DND-41 (cell line): ENCODE data around the gene COMMD8.
A peak's percentile ranks its signal among the peaks of the same experiment; 100 is the strongest.

Source experiments
- ATAC-seq: fragments of 200-7000 bp; cut with Tn5 transposase; 3 replicates; pipeline ENCODE4 v1.9.1; 2021; ENCODE audit warnings: low read depth; ENCODE audit not compliant: insufficient read depth
- DNase-seq: peaks from one replicate; pipeline ENCODE4 v3.0.0-alpha.2; 2020
- H2AFZ ChIP-seq: 2 replicates; pipeline ENCODE4 v1.6.0; 2012; ENCODE audit warnings: low read depth, low read length
- H3K27ac ChIP-seq: 2 replicates; pipeline ENCODE4 v1.5.1; 2012; ENCODE audit warnings: low read length, inconsistent platforms
- H3K27me3 ChIP-seq: fragments of 200-600 bp; sonication (generic); 2 replicates; pipeline ENCODE4 v1.6.0; 2012; ENCODE audit warnings: low read length, mild to moderate bottlenecking, inconsistent platforms; ENCODE audit not compliant: insufficient read depth, poor library complexity
- H3K36me3 ChIP-seq: 2 replicates; pipeline ENCODE4 v1.5.1; 2012; ENCODE audit warnings: low read length, inconsistent platforms; ENCODE audit not compliant: insufficient read depth
- H3K4me1 ChIP-seq: 2 replicates; pipeline ENCODE4 v1.5.1; 2012; ENCODE audit warnings: mild to moderate bottlenecking, low read length; ENCODE audit not compliant: insufficient read depth
- H3K4me2 ChIP-seq: 2 replicates; pipeline ENCODE4 v1.6.0; 2012; ENCODE audit warnings: mild to moderate bottlenecking, moderate library complexity, low read length, inconsistent platforms; ENCODE audit not compliant: insufficient read depth
- H3K4me3 ChIP-seq, 2 experiments: fragments of 200-600 bp in 1 of 2; shearing (Covaris generic) in 1 of 2; 2 replicates each; pipeline ENCODE4 v1.5.1; 2012 to 2016; ENCODE audit warnings: inconsistent platforms in 2 of 2, low read length in 2 of 2, mild to moderate bottlenecking in 2 of 2, low read depth in 1 of 2, moderate library complexity in 1 of 2
- H3K79me2 ChIP-seq: 2 replicates; pipeline ENCODE4 v1.6.0; 2012; ENCODE audit warnings: low read length, inconsistent platforms; ENCODE audit not compliant: insufficient read depth
- H3K9ac ChIP-seq: 2 replicates; pipeline ENCODE4 v1.6.0; 2012; ENCODE audit warnings: low read depth, mild to moderate bottlenecking, inconsistent platforms, low read length, moderate library complexity
- H3K9me3 ChIP-seq: 2 replicates; pipeline ENCODE4 v1.5.1; 2012; ENCODE audit warnings: low read length, moderate library complexity, mild to moderate bottlenecking, inconsistent platforms; ENCODE audit not compliant: insufficient read depth, severe bottlenecking
- H4K20me1 ChIP-seq: 2 replicates; pipeline ENCODE4 v1.6.0; 2012; ENCODE audit warnings: low read length; ENCODE audit not compliant: insufficient read depth
- CTCF ChIP-seq: IDR thresholded peaks from 2 replicates; pipeline ENCODE4 v1.5.1; 2012; ENCODE audit warnings: borderline replicate concordance, low read length, moderate library complexity, mild to moderate bottlenecking; ENCODE audit not compliant: poor library complexity, severe bottlenecking; ENCODE audit errors: extremely low read depth
- EZH2 ChIP-seq: IDR thresholded peaks from 3 replicates; pipeline ENCODE4 v1.6.1; 2012; ENCODE audit warnings: borderline replicate concordance, low read depth, mild to moderate bottlenecking, moderate library complexity, low read length, inconsistent platforms; ENCODE audit not compliant: severe bottlenecking

Gene COMMD8

DNA sequence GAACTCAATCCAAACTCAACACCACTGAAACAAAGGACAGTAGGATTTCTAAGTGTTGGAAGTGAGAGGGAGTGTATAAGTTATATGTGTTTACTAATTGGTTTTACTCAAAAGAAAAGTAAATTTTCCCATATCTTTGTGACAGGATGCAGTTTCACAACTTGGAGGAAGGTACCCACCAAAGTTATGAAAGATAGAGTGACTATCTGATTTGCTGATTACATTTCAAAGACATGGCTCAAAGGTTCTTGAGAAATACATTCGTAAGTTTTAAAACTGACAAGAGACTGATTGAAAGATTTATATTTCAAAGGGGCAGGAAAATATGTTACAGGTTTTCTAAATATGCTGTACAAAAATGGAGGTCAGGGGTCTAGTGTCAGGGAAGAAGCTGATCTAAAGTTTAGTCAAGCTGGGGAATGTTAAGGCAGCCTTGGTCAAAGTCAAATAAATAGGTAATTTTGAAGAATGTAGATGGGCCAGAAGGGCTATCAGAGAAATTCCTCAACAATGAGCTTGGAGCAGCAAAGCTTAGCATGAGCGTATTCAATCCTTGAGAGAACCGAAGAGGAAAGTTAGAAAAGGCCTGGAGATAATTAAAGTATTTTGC, 9.7 kb upstream of the COMMD8 start:
- Histone ChIP-seq H2AFZ (0 out of 2 replicates have a peak overlapping the region, but pooled peaks have one; percentile 34), H3K9ac (no peak overlapping the region), H3K27ac (no peak overlapping the region), H3K36me3 (no peaks in the 10 kb centered on the region), H3K4me3 (no peak overlapping the region), H3K9me3 (no peaks in the 10 kb centered on the region), H3K79me2 (no peaks in the 10 kb centered on the region), H4K20me1 (no peaks in the 10 kb centered on the region), H3K4me1 (no peaks in the 10 kb centered on the region), H3K4me2 (no peak overlapping the region), H3K27me3 (no peaks in the 10 kb centered on the region)
- DNase-seq (no peak), ATAC-seq (no peak)
- no peak for TF ChIP-seq CTCF
- TF ChIP-seq EZH2, result no peak

- H3K27me3 ChIP-seq, result no peaks in the 10 kb centered on the region
- no peak overlapping the region for H2AFZ ChIP-seq
- H3K9me3 ChIP-seq, result no peaks in the 10 kb centered on the region
Observed at GRCh38 chr4:47471591-47471990, 8.1 kb upstream of the COMMD8 start.

DNA sequence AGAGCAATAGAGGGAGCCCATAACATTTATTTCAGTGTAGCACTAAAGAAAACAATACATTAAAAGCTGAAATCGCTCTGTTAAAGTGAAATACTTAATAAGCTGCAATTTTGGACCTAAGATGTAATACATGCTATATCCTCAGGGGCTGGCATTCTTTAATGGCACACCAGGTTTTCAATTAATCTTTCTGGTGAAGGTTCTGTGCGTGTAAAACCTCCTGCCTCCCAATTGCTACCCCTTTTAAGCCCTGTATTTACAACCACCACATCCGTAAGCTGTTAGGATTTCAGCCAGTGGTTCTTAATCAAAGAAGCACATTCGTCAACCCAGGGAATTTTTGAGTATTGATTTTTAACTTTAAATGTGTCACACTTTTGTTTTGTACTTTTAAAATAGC, 7.6 kb upstream of the COMMD8 start:
- Histone ChIP-seq H3K9ac (no peak overlapping the region), H3K4me2 (no peak overlapping the region), H3K9me3 (no peaks in the 10 kb centered on the region), H3K27ac (no peak overlapping the region), H2AFZ (no peak overlapping the region), H3K4me3 (no peak overlapping the region), H3K4me1 (no peaks in the 10 kb centered on the region), H4K20me1 (no peaks in the 10 kb centered on the region), H3K27me3 (no peaks in the 10 kb centered on the region), H3K36me3 (no peaks in the 10 kb centered on the region), H3K79me2 (no peaks in the 10 kb centered on the region)
- TF ChIP-seq CTCF (no peak), EZH2 (no peak)
- DNase-seq (no peak), ATAC-seq (no peak)

More at GRCh38 chr4:47471591-47471990, 8.1 kb upstream of the COMMD8 start:
- Histone ChIP-seq H3K4me2 (no peak overlapping the region), H3K9ac (no peak overlapping the region), H3K4me3 (no peak overlapping the region), H3K79me2 (no peaks in the 10 kb centered on the region), H3K36me3 (no peaks in the 10 kb centered on the region), H4K20me1 (no peaks in the 10 kb centered on the region), H3K27ac (no peak overlapping the region), H3K4me1 (no peaks in the 10 kb centered on the region)
- DNase-seq (no peak), ATAC-seq (no peak)
- TF ChIP-seq CTCF, result no peak
- TF ChIP-seq EZH2, result no peak

- no peak overlapping the region for H3K27ac ChIP-seq
- no peak for DNase-seq
Observed at GRCh38 chr4:47469951-47470350, 6.4 kb upstream of the COMMD8 start.

More at GRCh38 chr4:47469951-47470350, 6.4 kb upstream of the COMMD8 start:
- no peaks in the 10 kb centered on the region for H3K9me3 ChIP-seq
- H3K9ac ChIP-seq, result no peak overlapping the region
- H3K4me1 ChIP-seq, result no peaks in the 10 kb centered on the region
- H3K27me3 ChIP-seq, result no peaks in the 10 kb centered on the region
- H3K4me3 ChIP-seq, result no peak overlapping the region
- H2AFZ ChIP-seq, result no peak overlapping the region
- no peaks in the 10 kb centered on the region for H4K20me1 ChIP-seq
- H3K36me3 ChIP-seq, result no peaks in the 10 kb centered on the region
- no peak overlapping the region for H3K4me2 ChIP-seq
- no peak for ATAC-seq
- H3K79me2 ChIP-seq, result no peaks in the 10 kb centered on the region
- TF ChIP-seq EZH2, result no peak
- TF ChIP-seq CTCF, result no peak
